A549 (cell line): ENCODE measurements around the gene FHIT.

Experiments used
- MAX ChIP-seq: IDR thresholded peaks from 2 replicates; pipeline ENCODE4 v1.6.1; 2012
- TF ChIP-seq, protein P1 (sequence below): fragments of >200 bp; sonication (Bioruptor Twin); formaldehyde crosslinking; IDR thresholded peaks from 3 replicates; pipeline ENCODE4 v1.5.1; 2016

- TF ChIP-seq, protein P1, sequence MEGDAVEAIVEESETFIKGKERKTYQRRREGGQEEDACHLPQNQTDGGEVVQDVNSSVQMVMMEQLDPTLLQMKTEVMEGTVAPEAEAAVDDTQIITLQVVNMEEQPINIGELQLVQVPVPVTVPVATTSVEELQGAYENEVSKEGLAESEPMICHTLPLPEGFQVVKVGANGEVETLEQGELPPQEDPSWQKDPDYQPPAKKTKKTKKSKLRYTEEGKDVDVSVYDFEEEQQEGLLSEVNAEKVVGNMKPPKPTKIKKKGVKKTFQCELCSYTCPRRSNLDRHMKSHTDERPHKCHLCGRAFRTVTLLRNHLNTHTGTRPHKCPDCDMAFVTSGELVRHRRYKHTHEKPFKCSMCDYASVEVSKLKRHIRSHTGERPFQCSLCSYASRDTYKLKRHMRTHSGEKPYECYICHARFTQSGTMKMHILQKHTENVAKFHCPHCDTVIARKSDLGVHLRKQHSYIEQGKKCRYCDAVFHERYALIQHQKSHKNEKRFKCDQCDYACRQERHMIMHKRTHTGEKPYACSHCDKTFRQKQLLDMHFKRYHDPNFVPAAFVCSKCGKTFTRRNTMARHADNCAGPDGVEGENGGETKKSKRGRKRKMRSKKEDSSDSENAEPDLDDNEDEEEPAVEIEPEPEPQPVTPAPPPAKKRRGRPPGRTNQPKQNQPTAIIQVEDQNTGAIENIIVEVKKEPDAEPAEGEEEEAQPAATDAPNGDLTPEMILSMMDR = no peak
- no peak for TF ChIP-seq MAX
Measured at GRCh38 chr3:59920822-59921221, 1330.4 kb downstream of the FHIT start.
